Endothelial cell of umbilical vein (primary cell): ENCODE data around the gene PRPF40A.

Source experiments
- EZH2 ChIP-seq: IDR thresholded peaks from 2 replicates; pipeline ENCODE4 v1.6.1; 2012; ENCODE audit warnings: borderline replicate concordance, low read depth, mild to moderate bottlenecking, moderate library complexity, low read length, inconsistent platforms; ENCODE audit not compliant: severe bottlenecking
- FOS ChIP-seq: IDR thresholded peaks from 2 replicates; pipeline ENCODE4 v1.6.1; 2011; ENCODE audit warnings: mild to moderate bottlenecking, low read length, moderate library complexity, borderline replicate concordance; ENCODE audit not compliant: insufficient read depth
- JUN ChIP-seq: IDR thresholded peaks from 2 replicates; pipeline ENCODE4 v1.6.1; 2011; ENCODE audit warnings: borderline replicate concordance, low read depth; ENCODE audit not compliant: insufficient read length, insufficient read depth
- POLR2A ChIP-seq: IDR thresholded peaks from 2 replicates; pipeline ENCODE4 v1.6.1; 2012; ENCODE audit warnings: low read depth, mild to moderate bottlenecking, control low read depth, low read length
- POLR2AphosphoS5 ChIP-seq: IDR thresholded peaks from 2 replicates; pipeline ENCODE4 v1.6.1; 2012; ENCODE audit warnings: low read depth, mild to moderate bottlenecking, control low read depth, low read length, moderate library complexity; ENCODE audit not compliant: insufficient read depth
- TF ChIP-seq, protein P1 (sequence below), 2 donors: IDR thresholded peaks; 1 replicate in 1 of 2; 2 replicates in 1 of 2; pipeline ENCODE4 v1.5.1; 2011; ENCODE audit warnings: low read length in 2 of 2, mild to moderate bottlenecking in 2 of 2, moderate library complexity in 2 of 2, control low read depth in 1 of 2, inconsistent platforms in 1 of 2, low read depth in 1 of 2; ENCODE audit not compliant: insufficient read depth in 1 of 2; ENCODE audit errors: extremely low read depth in 1 of 2
- TF ChIP-seq, protein P2 (sequence below): IDR thresholded peaks from 2 replicates; pipeline ENCODE4 v1.6.1; 2011; ENCODE audit not compliant: insufficient read depth, insufficient read length

DNA sequence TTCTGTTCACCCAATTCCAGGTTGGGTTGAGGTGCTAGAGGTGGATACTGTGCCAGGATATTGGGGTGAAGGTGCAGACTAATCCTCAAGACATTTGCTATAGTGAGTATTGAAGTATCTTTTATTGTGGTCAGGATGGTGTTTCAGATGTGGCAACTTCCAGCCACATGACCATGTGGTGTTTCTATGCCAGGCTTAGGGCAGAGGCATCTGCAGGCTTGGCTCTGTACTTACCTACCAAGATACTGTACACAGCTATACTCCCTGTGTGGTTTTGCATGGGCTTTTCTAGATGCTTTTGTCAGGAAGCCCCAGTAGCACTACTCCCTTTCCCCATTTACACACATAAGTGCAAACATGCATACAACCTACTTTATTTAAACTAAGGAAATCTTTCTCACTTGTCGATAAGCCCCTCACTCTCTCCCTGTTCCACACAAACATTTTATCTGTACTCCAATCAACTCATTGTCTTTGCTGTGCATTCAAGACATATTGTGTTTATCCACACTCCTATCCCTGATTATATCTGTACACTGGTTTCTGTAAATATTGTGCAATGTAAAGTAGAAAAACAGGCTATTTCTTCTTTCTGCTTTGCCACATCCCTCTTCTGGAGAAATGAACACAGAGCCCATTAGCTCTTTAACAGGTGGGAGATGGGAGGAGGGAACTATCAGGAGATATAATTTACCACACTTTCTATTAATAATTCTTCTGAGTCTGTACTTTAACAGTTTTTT, 13.5 kb upstream of the PRPF40A start:
- TF ChIP-seq, protein P1, sequence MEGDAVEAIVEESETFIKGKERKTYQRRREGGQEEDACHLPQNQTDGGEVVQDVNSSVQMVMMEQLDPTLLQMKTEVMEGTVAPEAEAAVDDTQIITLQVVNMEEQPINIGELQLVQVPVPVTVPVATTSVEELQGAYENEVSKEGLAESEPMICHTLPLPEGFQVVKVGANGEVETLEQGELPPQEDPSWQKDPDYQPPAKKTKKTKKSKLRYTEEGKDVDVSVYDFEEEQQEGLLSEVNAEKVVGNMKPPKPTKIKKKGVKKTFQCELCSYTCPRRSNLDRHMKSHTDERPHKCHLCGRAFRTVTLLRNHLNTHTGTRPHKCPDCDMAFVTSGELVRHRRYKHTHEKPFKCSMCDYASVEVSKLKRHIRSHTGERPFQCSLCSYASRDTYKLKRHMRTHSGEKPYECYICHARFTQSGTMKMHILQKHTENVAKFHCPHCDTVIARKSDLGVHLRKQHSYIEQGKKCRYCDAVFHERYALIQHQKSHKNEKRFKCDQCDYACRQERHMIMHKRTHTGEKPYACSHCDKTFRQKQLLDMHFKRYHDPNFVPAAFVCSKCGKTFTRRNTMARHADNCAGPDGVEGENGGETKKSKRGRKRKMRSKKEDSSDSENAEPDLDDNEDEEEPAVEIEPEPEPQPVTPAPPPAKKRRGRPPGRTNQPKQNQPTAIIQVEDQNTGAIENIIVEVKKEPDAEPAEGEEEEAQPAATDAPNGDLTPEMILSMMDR (IDR thresholded peaks at IDR 0.05; ENCODE audit: extremely low read depth in 1 of 2, insufficient read depth in 1 of 2, low read depth in 1 of 2, low read length in 2 of 2) = no peak
- no peak for TF ChIP-seq POLR2A
- TF ChIP-seq EZH2 = no peak
- no peak for TF ChIP-seq POLR2AphosphoS5
- no peak for TF ChIP-seq JUN
- no peak for TF ChIP-seq FOS
- TF ChIP-seq, protein P2, sequence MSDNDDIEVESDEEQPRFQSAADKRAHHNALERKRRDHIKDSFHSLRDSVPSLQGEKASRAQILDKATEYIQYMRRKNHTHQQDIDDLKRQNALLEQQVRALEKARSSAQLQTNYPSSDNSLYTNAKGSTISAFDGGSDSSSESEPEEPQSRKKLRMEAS = no peak
